ENCODE results near the gene SYNJ2.

DNA sequence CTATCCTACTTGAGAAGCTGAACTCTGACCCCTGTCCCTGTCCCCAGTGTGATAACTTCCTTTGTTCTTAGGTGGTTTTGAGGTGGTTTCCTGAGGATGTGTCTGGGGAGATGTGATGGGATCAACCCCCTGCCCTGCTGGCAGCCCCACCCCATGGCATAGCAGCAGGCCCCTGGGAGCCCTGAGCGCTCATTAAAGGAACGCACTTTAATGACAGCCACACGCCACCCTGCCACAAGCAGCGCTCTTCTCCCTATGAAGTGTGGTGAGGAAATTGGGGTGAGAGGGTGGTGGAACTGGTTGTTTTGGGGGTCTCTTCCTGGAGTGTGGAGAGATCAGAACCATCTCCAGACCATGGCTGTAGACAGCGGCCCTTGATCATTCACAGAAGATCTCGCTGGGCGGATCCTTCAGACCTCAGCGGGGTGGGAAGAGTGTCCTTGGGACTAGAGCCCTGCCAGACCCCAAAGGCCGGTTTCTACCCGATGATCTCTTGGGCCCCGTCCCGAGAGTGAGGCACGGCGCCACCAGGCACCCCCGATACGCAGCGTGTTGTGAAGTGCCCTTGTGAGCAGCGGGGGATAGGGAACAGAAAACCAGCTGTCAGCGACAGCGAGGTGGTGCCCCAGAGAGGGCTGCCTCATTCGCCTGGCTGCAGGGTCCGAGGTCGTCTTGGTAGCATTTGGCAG is 45.4 kb downstream of the SYNJ2 start:
- TF ChIP-seq EZH2phosphoT487 (IDR thresholded peaks at IDR 0.05; ENCODE audit: unreplicated experiment): no peak
- TF ChIP-seq, protein P1, sequence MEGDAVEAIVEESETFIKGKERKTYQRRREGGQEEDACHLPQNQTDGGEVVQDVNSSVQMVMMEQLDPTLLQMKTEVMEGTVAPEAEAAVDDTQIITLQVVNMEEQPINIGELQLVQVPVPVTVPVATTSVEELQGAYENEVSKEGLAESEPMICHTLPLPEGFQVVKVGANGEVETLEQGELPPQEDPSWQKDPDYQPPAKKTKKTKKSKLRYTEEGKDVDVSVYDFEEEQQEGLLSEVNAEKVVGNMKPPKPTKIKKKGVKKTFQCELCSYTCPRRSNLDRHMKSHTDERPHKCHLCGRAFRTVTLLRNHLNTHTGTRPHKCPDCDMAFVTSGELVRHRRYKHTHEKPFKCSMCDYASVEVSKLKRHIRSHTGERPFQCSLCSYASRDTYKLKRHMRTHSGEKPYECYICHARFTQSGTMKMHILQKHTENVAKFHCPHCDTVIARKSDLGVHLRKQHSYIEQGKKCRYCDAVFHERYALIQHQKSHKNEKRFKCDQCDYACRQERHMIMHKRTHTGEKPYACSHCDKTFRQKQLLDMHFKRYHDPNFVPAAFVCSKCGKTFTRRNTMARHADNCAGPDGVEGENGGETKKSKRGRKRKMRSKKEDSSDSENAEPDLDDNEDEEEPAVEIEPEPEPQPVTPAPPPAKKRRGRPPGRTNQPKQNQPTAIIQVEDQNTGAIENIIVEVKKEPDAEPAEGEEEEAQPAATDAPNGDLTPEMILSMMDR (conservative IDR thresholded peaks at IDR 0.05; ENCODE audit: low read depth in 2 of 2): no peak
- no peak for TF ChIP-seq EZH2 (IDR thresholded peaks at IDR 0.05; ENCODE audit: low read depth, unreplicated experiment)
- TF ChIP-seq POLR2AphosphoS5 (IDR thresholded peaks at IDR 0.05; ENCODE audit: low read depth): no peak
- no peak for TF ChIP-seq STAT1 (IDR thresholded peaks at IDR 0.05; ENCODE audit: unreplicated experiment)
- TF ChIP-seq, protein P2, sequence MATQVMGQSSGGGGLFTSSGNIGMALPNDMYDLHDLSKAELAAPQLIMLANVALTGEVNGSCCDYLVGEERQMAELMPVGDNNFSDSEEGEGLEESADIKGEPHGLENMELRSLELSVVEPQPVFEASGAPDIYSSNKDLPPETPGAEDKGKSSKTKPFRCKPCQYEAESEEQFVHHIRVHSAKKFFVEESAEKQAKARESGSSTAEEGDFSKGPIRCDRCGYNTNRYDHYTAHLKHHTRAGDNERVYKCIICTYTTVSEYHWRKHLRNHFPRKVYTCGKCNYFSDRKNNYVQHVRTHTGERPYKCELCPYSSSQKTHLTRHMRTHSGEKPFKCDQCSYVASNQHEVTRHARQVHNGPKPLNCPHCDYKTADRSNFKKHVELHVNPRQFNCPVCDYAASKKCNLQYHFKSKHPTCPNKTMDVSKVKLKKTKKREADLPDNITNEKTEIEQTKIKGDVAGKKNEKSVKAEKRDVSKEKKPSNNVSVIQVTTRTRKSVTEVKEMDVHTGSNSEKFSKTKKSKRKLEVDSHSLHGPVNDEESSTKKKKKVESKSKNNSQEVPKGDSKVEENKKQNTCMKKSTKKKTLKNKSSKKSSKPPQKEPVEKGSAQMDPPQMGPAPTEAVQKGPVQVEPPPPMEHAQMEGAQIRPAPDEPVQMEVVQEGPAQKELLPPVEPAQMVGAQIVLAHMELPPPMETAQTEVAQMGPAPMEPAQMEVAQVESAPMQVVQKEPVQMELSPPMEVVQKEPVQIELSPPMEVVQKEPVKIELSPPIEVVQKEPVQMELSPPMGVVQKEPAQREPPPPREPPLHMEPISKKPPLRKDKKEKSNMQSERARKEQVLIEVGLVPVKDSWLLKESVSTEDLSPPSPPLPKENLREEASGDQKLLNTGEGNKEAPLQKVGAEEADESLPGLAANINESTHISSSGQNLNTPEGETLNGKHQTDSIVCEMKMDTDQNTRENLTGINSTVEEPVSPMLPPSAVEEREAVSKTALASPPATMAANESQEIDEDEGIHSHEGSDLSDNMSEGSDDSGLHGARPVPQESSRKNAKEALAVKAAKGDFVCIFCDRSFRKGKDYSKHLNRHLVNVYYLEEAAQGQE (IDR thresholded peaks at IDR 0.05; ENCODE audit: unreplicated experiment): no peak
- no peak for TF ChIP-seq JUNB (IDR thresholded peaks at IDR 0.05; ENCODE audit: unreplicated experiment)
- no peak for TF ChIP-seq CREB1 (CRISPR knock-in tag; IDR thresholded peaks at IDR 0.05; ENCODE audit: low read depth)
- TF ChIP-seq ZNF114 (CRISPR knock-in tag; IDR thresholded peaks at IDR 0.05): no peak
- TF ChIP-seq NANOG (IDR thresholded peaks at IDR 0.05; ENCODE audit: borderline replicate concordance): no peak
- no peak for TF ChIP-seq ETS1 (IDR thresholded peaks at IDR 0.05)
- no peak for TF ChIP-seq ZNF331 (CRISPR knock-in tag; IDR thresholded peaks at IDR 0.05; ENCODE audit: low read depth)
- TF ChIP-seq, protein P3, sequence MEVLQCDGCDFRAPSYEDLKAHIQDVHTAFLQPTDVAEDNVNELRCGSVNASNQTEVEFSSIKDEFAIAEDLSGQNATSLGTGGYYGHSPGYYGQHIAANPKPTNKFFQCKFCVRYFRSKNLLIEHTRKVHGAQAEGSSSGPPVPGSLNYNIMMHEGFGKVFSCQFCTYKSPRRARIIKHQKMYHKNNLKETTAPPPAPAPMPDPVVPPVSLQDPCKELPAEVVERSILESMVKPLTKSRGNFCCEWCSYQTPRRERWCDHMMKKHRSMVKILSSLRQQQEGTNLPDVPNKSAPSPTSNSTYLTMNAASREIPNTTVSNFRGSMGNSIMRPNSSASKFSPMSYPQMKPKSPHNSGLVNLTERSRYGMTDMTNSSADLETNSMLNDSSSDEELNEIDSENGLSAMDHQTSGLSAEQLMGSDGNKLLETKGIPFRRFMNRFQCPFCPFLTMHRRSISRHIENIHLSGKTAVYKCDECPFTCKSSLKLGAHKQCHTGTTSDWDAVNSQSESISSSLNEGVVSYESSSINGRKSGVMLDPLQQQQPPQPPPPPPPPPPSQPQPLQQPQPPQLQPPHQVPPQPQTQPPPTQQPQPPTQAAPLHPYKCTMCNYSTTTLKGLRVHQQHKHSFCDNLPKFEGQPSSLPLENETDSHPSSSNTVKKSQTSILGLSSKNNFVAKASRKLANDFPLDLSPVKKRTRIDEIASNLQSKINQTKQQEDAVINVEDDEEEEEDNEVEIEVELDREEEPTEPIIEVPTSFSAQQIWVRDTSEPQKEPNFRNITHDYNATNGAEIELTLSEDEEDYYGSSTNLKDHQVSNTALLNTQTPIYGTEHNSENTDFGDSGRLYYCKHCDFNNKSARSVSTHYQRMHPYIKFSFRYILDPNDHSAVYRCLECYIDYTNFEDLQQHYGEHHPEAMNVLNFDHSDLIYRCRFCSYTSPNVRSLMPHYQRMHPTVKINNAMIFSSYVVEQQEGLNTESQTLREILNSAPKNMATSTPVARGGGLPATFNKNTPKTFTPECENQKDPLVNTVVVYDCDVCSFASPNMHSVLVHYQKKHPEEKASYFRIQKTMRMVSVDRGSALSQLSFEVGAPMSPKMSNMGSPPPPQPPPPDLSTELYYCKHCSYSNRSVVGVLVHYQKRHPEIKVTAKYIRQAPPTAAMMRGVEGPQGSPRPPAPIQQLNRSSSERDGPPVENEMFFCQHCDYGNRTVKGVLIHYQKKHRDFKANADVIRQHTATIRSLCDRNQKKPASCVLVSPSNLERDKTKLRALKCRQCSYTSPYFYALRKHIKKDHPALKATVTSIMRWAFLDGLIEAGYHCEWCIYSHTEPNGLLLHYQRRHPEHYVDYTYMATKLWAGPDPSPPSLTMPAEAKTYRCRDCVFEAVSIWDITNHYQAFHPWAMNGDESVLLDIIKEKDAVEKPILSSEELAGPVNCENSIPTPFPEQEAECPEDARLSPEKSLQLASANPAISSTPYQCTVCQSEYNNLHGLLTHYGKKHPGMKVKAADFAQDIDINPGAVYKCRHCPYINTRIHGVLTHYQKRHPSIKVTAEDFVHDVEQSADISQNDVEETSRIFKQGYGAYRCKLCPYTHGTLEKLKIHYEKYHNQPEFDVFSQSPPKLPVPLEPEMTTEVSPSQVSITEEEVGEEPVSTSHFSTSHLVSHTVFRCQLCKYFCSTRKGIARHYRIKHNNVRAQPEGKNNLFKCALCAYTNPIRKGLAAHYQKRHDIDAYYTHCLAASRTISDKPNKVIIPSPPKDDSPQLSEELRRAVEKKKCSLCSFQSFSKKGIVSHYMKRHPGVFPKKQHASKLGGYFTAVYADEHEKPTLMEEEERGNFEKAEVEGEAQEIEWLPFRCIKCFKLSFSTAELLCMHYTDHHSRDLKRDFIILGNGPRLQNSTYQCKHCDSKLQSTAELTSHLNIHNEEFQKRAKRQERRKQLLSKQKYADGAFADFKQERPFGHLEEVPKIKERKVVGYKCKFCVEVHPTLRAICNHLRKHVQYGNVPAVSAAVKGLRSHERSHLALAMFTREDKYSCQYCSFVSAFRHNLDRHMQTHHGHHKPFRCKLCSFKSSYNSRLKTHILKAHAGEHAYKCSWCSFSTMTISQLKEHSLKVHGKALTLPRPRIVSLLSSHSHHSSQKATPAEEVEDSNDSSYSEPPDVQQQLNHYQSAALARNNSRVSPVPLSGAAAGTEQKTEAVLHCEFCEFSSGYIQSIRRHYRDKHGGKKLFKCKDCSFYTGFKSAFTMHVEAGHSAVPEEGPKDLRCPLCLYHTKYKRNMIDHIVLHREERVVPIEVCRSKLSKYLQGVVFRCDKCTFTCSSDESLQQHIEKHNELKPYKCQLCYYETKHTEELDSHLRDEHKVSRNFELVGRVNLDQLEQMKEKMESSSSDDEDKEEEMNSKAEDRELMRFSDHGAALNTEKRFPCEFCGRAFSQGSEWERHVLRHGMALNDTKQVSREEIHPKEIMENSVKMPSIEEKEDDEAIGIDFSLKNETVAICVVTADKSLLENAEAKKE (CRISPR knock-in tag; IDR thresholded peaks at IDR 0.05): no peak

Measured in GM23338 (cell line).